ENCODE data around the gene RADIL. TPM values are rescaled to one million over a fixed set of nuclear protein-coding genes. Genes with fewer than 3 reads are reported as not detected.

RADIL gene
- total RNA-seq, 1 experiment from 2014 or later: not detected

DNA sequence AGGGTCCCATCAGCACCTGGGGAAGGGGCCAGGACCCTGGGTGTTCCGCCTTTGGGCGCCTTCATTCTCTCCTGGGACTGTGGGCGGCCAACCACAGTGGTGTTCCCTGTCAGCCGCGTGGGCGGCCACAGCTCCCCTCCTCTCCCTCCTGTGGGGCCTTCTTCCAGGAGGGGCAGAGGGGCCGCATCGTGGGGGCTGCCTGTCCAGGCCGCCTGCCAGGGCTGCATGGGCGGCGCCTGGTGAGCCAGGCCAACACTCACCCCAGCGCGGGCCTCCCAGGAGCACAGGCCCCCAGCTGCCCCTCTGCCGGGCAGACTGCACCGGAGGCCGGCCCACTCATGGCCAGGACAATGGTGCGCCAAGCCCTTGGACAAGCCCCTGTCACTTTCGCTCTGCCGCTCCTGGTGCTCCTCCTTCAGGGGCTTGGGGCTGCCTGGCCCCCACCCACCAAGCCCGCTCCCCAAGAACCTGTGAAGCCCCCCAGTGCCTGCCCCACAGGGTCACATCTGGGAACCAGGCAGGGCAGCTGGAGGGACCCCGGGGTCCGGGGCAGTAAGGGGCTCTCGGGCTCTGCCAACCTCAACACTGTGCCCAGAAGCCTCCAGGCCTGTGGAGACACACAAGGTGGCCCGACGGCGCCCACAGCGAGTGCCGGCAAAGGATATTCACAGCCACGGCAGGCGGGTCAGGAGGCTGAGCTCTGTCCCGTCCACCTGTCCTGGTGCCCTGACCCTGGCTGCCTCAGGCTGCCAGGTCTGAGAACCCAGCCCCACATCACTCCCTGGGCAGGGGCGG, 65.3 kb downstream of the RADIL start:
- H3K36me3 Mint-ChIP-seq (ENCODE audit: insufficient read depth, unreplicated experiment): no peaks in the 10 kb centered on the region
- no peak for TF ChIP-seq CTCF (IDR thresholded peaks at IDR 0.05; ENCODE audit: insufficient read depth in 1 of 2, low read depth in 1 of 2, low read length in 1 of 2, severe bottlenecking in 1 of 2, unreplicated experiment in 1 of 2)
- H3K9me3 Mint-ChIP-seq (ENCODE audit: unreplicated experiment): peaks cover 2% of the 10 kb centered on the region
- Histone ChIP-seq H3K36me3 (ENCODE audit: control insufficient read depth, insufficient read depth, low read length) (no peaks in the 10 kb centered on the region), H3K4me3 (ENCODE audit: low read depth, low read length) (no peak overlapping the region), H3K27me3 (replicated peaks; ENCODE audit: control insufficient read depth, insufficient read depth, low read length) (no peaks in the 10 kb centered on the region; the same call in 1 of the 2 replicates), H3K9me3 (no peaks in the 10 kb centered on the region), H3K4me1 (no peaks in the 10 kb centered on the region)
- H3K27ac Mint-ChIP-seq (ENCODE audit: unreplicated experiment): no peak overlapping the region
- CTCF ChIA-PET: interaction anchor here (0.6 to 1.4 kb wide), 2 partner anchors 12 to 13 kb away, joined by 3 to 4 read pairs; no protein-coding TSS in a partner anchor
- peaks cover 20% of the 10 kb centered on the region for H3K27me3 Mint-ChIP-seq (ENCODE audit: insufficient read depth, unreplicated experiment)
- no TSS peak for BruUV-seq (replicated peaks)
- no peaks in the 10 kb centered on the region for H3K4me1 Mint-ChIP-seq (ENCODE audit: low read depth, unreplicated experiment)
- intact Hi-C loops (cut with micrococcal nuclease; ENCODE audit: unreplicated experiment): no loop called here
- no peak overlapping the region for H3K4me3 Mint-ChIP-seq (ENCODE audit: unreplicated experiment)
- POLR2A ChIA-PET: no interaction called here
- no peak for DNase-seq

- Histone ChIP-seq H3K27me3 (replicated peaks; ENCODE audit: control insufficient read depth, insufficient read depth, low read length) (no peaks in the 10 kb centered on the region; the same call in 1 of the 2 replicates), H3K36me3 (ENCODE audit: control insufficient read depth, insufficient read depth, low read length) (no peaks in the 10 kb centered on the region), H3K4me3 (ENCODE audit: low read depth, low read length) (no peak overlapping the region), H3K9me3 (no peaks in the 10 kb centered on the region), H3K4me1 (no peaks in the 10 kb centered on the region)
- Mint-ChIP-seq H3K9me3 (ENCODE audit: unreplicated experiment) (peaks cover 11% of the 10 kb centered on the region), H3K4me1 (ENCODE audit: low read depth, unreplicated experiment) (no peaks in the 10 kb centered on the region), H3K27ac (ENCODE audit: unreplicated experiment) (no peak overlapping the region), H3K36me3 (ENCODE audit: insufficient read depth, unreplicated experiment) (no peaks in the 10 kb centered on the region), H3K4me3 (ENCODE audit: unreplicated experiment) (no peak overlapping the region), H3K27me3 (ENCODE audit: insufficient read depth, unreplicated experiment) (peaks cover 21% of the 10 kb centered on the region)
- POLR2A ChIA-PET: no interaction called here
- TF ChIP-seq CTCF (IDR thresholded peaks at IDR 0.05; ENCODE audit: insufficient read depth in 1 of 2, low read depth in 1 of 2, low read length in 1 of 2, severe bottlenecking in 1 of 2, unreplicated experiment in 1 of 2): no peak
- no peak for DNase-seq
- CTCF ChIA-PET: interaction anchor here (1.4 kb wide), 1 partner anchor 13 kb away, joined by 3 read pairs; no protein-coding TSS in a partner anchor
- no TSS peak for BruUV-seq (replicated peaks)
- intact Hi-C loops (cut with micrococcal nuclease; ENCODE audit: unreplicated experiment): no loop called here
Measured at GRCh38 chr7:4817178-4817901, 66.2 kb downstream of the RADIL start.

DNA sequence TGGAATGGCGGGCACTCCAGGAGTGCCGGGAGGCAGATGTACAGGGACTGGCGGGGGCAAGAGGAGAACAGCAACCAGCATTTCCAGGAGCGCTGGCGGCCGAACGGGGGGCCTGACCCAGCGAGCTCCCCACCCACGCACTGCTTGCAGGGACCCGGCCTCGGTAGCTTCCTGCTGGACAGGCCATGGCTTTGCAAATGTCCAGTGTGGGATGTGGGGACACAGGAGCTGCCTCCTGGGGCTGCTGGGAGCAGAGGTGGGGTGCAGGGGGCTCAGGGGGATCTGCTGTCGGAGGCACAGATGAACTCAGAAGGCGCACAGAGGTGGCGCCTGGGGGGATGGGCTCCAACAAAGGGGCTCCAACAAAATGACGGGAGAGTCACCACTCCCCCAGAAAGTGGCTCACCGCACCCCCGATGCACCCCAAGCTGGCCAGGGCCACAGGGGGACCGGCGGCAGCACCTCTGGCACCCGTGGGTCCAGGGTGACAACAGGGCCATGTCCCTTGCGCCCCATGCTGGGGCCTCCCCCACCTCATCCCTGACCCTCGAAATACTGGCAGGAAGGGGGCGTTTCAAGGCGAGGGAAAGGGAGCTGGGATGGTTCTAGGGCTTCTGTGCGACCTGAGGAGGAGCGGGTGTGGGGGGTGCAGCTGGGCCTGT, 67.0 kb downstream of the RADIL start:
- Mint-ChIP-seq H3K27ac (ENCODE audit: unreplicated experiment) (no peak overlapping the region), H3K4me3 (ENCODE audit: unreplicated experiment) (no peak overlapping the region), H3K4me1 (ENCODE audit: low read depth, unreplicated experiment) (no peaks in the 10 kb centered on the region), H3K36me3 (ENCODE audit: insufficient read depth, unreplicated experiment) (no peaks in the 10 kb centered on the region), H3K27me3 (ENCODE audit: insufficient read depth, unreplicated experiment) (peaks cover 19% of the 10 kb centered on the region), H3K9me3 (ENCODE audit: unreplicated experiment) (peaks cover 13% of the 10 kb centered on the region)
- Histone ChIP-seq H3K27me3 (replicated peaks; ENCODE audit: control insufficient read depth, insufficient read depth, low read length) (no peaks in the 10 kb centered on the region; the same call in 1 of the 2 replicates), H3K4me1 (no peaks in the 10 kb centered on the region), H3K9me3 (no peaks in the 10 kb centered on the region), H3K36me3 (ENCODE audit: control insufficient read depth, insufficient read depth, low read length) (no peaks in the 10 kb centered on the region), H3K4me3 (ENCODE audit: low read depth, low read length) (no peak overlapping the region)
- no peak for DNase-seq
- ChIA-PET POLR2A (no interaction called here), CTCF (interaction anchor here (1.4 kb wide), 1 partner anchor 14 kb away, joined by 3 read pairs; no protein-coding TSS in a partner anchor)
- no TSS peak for BruUV-seq (replicated peaks)
- intact Hi-C loops (cut with micrococcal nuclease; ENCODE audit: unreplicated experiment): no loop called here
- TF ChIP-seq CTCF (IDR thresholded peaks at IDR 0.05; ENCODE audit: insufficient read depth in 1 of 2, low read depth in 1 of 2, low read length in 1 of 2, severe bottlenecking in 1 of 2, unreplicated experiment in 1 of 2): no peak

All from Caco-2 (cell line).